Smooth muscle cell (in vitro differentiated cells): ENCODE results near the gene TOR4A. TPM values are rescaled to one million over a fixed set of nuclear protein-coding genes. Genes with fewer than 3 reads are reported as not detected.

Experiments used
- DNase-seq: peaks from one replicate; lab custom pipeline; 2025; ENCODE audit not compliant: unreplicated experiment; lab: John Stamatoyannopoulos, UW
- H2AFZ ChIP-seq: fragments of 200-600 bp; sonication (generic); 2 replicates; pipeline ENCODE4 v1.6.0; 2016; ENCODE audit warnings: antibody characterized with exemption, low read depth, mild to moderate bottlenecking
- H3F3A ChIP-seq: fragments of 200-600 bp; sonication (generic); 2 replicates; pipeline ENCODE4 v1.6.0; 2017; ENCODE audit warnings: antibody characterized with exemption, low read depth
- H3K27ac ChIP-seq: fragments of 200-600 bp; sonication (generic); 2 replicates; pipeline ENCODE4 v1.5.1; 2016; ENCODE audit warnings: low read depth, mild to moderate bottlenecking
- H3K27me3 ChIP-seq: fragments of 200-600 bp; sonication (generic); 2 replicates; pipeline ENCODE4 v1.6.1; 2016; ENCODE audit warnings: low read depth, mild to moderate bottlenecking
- H3K36me3 ChIP-seq: fragments of 200-600 bp; sonication (generic); 2 replicates; pipeline ENCODE4 v1.5.1; 2016; ENCODE audit warnings: low read depth
- H3K4me1 ChIP-seq: fragments of 200-600 bp; sonication (generic); 2 replicates; pipeline ENCODE4 v1.5.1; 2016; ENCODE audit warnings: low read depth
- H3K4me2 ChIP-seq: fragments of 200-600 bp; sonication (generic); 2 replicates; pipeline ENCODE4 v1.6.0; 2016; ENCODE audit warnings: mild to moderate bottlenecking
- H3K4me3 ChIP-seq: fragments of 200-600 bp; sonication (generic); 2 replicates; pipeline ENCODE4 v1.5.1; 2016; ENCODE audit warnings: mild to moderate bottlenecking
- H3K79me2 ChIP-seq: fragments of 200-600 bp; sonication (generic); 2 replicates; pipeline ENCODE4 v1.6.0; 2016; ENCODE audit warnings: low read depth, mild to moderate bottlenecking
- H3K9ac ChIP-seq: fragments of 200-600 bp; sonication (generic); 2 replicates; pipeline ENCODE4 v1.6.0; 2016; ENCODE audit warnings: low read depth
- H3K9me3 ChIP-seq: fragments of 200-600 bp; sonication (generic); replicated peaks from 2 replicates; pipeline ENCODE4 v1.5.1; 2016; ENCODE audit warnings: low read depth
- H4K20me1 ChIP-seq: fragments of 200-600 bp; sonication (generic); 2 replicates; pipeline ENCODE4 v1.6.0; 2016; ENCODE audit warnings: low read depth
- WGBS: methylation state at CpG from one replicate; pipeline ENCODE4 v1.1.7; 2016; ENCODE audit warnings: low lambda C conversion rate; 5-methylcytosine and 5-hydroxymethylcytosine counted together
- polyA plus RNA-seq: library from polyadenylated mRNA; unstranded; fragments of >200 nt; fragmentation: Nextera tagmentation; extraction: Ambion mirVana; gene quantifications from 2 replicates; pipeline ENCODE4 v1.2.1, GENCODE V29; 2016
- total RNA-seq: library from RNA; depleted of rRNA; stranded (reverse); fragments of >200 nt; gene quantifications from 2 replicates; pipeline ENCODE4 v1.2.3, GENCODE V29; 2014
- TF ChIP-seq, protein P1 (sequence below): fragments of 200-600 bp; sonication (generic); IDR thresholded peaks from 2 replicates; pipeline ENCODE4 v1.5.1; 2017; ENCODE audit warnings: borderline replicate concordance, mild to moderate bottlenecking, antibody characterized with exemption; ENCODE audit not compliant: insufficient read depth, poor library complexity, severe bottlenecking

TOR4A gene
- total and polyA plus RNA-seq, 2 experiments from 2014 or later, result 5.5 to 6.3 TPM

DNA sequence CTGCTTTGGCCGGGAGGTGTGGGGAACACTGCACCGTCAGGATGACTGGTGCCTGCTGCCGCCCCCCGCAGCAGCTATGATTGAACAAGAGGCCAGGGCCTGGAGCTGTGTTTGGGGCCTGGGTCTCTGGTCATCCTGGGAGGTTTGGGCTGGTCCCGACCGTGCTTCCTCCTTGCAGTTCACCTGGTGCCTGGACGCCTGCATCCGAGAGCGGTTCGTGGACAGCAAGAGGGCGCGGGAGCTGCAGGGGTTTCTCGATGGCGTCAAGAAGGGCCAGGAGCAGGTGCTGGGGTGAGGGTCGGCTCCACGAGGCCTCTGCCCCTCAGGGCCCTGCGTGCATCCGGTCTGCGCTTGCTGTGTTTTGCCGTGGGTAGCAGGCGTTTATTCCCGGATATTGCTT lies 13.5 kb upstream of the TOR4A start:
- H3K36me3 ChIP-seq, result no peaks in the 10 kb centered on the region
- H3K4me1 ChIP-seq, result no peaks in the 10 kb centered on the region
- H3K27me3 ChIP-seq, result no peaks in the 10 kb centered on the region
- H3K9me3 ChIP-seq, result no peaks in the 10 kb centered on the region
- H3K27ac ChIP-seq, result no peak overlapping the region
- WGBS, result 99% methylated on average over 22 of the region's 22 CpGs
- TF ChIP-seq, protein P1, sequence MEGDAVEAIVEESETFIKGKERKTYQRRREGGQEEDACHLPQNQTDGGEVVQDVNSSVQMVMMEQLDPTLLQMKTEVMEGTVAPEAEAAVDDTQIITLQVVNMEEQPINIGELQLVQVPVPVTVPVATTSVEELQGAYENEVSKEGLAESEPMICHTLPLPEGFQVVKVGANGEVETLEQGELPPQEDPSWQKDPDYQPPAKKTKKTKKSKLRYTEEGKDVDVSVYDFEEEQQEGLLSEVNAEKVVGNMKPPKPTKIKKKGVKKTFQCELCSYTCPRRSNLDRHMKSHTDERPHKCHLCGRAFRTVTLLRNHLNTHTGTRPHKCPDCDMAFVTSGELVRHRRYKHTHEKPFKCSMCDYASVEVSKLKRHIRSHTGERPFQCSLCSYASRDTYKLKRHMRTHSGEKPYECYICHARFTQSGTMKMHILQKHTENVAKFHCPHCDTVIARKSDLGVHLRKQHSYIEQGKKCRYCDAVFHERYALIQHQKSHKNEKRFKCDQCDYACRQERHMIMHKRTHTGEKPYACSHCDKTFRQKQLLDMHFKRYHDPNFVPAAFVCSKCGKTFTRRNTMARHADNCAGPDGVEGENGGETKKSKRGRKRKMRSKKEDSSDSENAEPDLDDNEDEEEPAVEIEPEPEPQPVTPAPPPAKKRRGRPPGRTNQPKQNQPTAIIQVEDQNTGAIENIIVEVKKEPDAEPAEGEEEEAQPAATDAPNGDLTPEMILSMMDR, result no peak
- H3F3A ChIP-seq, result no peaks in the 10 kb centered on the region
- H3K4me3 ChIP-seq, result no peak overlapping the region
- no peak overlapping the region for H3K9ac ChIP-seq
- H2AFZ ChIP-seq, result no peak overlapping the region
- no peaks in the 10 kb centered on the region for H3K79me2 ChIP-seq
- no peak overlapping the region for H3K4me2 ChIP-seq
- no peak for DNase-seq
- peaks cover 4% of the 10 kb centered on the region for H4K20me1 ChIP-seq

DNA sequence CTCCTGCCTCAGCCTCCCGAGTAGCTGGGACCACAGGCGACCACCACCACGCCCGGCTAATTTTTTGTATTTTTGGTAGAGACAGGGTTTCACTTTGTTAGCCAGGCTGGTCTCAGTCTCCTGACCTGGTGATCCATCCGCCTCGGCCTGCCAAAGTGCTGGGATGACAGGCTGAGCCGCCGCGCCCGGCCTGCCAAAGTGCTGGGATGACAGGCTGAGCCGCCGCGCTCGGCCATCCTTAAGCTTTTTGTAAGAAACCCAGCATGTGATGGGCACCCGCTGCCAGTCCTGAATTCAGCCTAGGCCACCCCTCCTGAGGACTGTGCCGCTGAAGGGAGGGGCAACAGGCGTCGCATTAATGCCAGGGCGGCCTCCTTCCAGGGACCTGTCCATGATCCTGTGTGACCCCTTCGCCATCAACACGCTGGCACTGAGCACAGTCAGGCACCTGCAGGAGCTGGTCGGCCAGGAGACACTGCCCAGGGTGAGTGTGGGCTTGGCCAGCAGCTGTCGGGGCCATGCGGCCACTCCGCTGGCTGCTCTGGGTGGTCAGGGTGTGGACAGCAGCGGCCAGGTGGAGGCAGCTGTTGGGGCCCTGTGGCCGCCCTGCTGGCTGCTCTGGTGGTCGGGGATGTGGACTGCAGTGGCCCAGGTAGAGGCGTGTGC lies 11.9 kb upstream of the TOR4A start:
- no peak overlapping the region for H3K4me2 ChIP-seq
- H3K36me3 ChIP-seq, result no peaks in the 10 kb centered on the region
- H3K4me1 ChIP-seq, result no peaks in the 10 kb centered on the region
- 93% methylated on average over 29 of the region's 29 CpGs for WGBS
- H3K4me3 ChIP-seq, result no peak overlapping the region
- peaks cover under 1% of the 10 kb centered on the region for H4K20me1 ChIP-seq
- H3K9ac ChIP-seq, result no peak overlapping the region
- DNase-seq, result no peak
- no peak overlapping the region for H2AFZ ChIP-seq
- H3K9me3 ChIP-seq, result no peaks in the 10 kb centered on the region
- no peaks in the 10 kb centered on the region for H3F3A ChIP-seq
- no peaks in the 10 kb centered on the region for H3K79me2 ChIP-seq
- H3K27ac ChIP-seq, result no peak overlapping the region
- H3K27me3 ChIP-seq, result no peaks in the 10 kb centered on the region
- TF ChIP-seq, protein P1, result no peak

DNA sequence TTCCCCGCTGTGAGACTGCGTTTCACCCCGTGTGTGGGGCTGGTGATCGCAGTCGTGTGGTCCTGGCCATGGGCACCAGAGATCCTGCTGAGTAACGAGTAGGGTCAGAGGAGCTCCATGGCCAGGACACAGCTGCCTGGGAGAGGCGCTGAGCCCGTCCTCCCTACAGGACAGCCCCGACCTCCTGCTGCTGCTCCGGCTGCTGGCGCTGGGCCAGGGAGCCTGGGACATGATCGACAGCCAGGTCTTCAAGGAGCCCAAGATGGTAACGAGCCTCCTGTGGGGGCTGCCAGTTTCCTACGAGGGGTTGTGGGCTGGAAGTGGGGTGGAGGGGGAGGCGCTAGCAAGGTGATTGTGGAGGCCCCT lies 11.4 kb upstream of the TOR4A start:
- Histone ChIP-seq H4K20me1 (peaks cover 6% of the 10 kb centered on the region), H3K79me2 (no peaks in the 10 kb centered on the region), H3K4me1 (no peaks in the 10 kb centered on the region), H3K4me2 (no peak overlapping the region), H3K27me3 (no peaks in the 10 kb centered on the region), H3F3A (no peaks in the 10 kb centered on the region), H3K36me3 (no peaks in the 10 kb centered on the region), H3K9ac (no peak overlapping the region), H2AFZ (no peak overlapping the region), H3K9me3 (no peaks in the 10 kb centered on the region), H3K27ac (no peak overlapping the region), H3K4me3 (no peak overlapping the region)
- WGBS, result 98% methylated on average over 15 of the region's 15 CpGs
- TF ChIP-seq, protein P1, result no peak
- no peak for DNase-seq
